RWPE1 (cell line): ENCODE results near the gene CAMK2N2.

Source experiments
- CTCF ChIA-PET: fragments of 350-600 bp; sonication (Branson Sonifier 250); formaldehyde crosslinking; extraction: SDS; loops from one replicate; lab custom pipeline; 2021; lab: Yijun Ruan, JAX
- POLR2A ChIA-PET: fragments of 400-600 bp; formaldehyde crosslinking; extraction: SDS; loops from one replicate; lab custom pipeline; 2020; ENCODE audit warnings: antibody characterized with exemption; ENCODE audit not compliant: low non-redundant PET; lab: Yijun Ruan, JAX
- DNase-seq: peaks from one replicate; pipeline ENCODE4 v3.0.0; 2012; ENCODE audit warnings: low spot score
- H3K27ac ChIP-seq: fragments of 450-650 bp; 2 replicates; pipeline ENCODE4 v1.5.1; 2017
- TF ChIP-seq, protein P1 (sequence below): fragments of 450-650 bp; conservative IDR thresholded peaks from 2 replicates; pipeline ENCODE4 v1.5.1; 2017; ENCODE audit warnings: low read depth, mild to moderate bottlenecking

Gene CAMK2N2

DNA sequence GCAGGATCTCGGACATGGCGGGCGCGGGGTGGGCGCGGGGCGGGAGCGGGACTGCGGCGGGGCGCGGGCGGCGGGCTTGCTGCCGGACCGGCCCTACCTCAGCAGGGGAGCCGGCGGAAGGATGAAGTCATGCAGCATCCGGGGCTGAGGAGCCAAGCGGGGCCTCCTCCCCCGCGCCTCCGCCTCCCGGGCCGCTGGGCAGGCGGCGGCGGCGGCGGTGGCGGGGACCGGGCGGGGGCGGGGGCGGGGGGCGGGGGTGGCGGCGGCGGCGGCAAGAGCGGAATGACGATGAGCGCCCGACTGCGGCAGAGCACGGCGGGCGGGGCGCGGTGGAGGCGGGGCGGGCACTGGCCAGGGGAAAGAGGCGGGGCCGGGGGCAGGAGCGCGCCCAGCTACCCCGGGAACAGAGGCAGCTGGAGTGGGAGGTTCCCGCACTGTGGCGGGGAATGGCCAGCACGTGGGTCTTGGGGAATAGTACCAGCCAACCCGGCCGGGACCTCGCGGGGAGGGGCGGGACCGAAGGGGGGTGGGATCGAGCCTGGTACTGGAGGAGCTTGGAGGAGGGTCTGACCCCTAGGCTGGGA lies at the start of gene CAMK2N2:
Gene CAMK2N2, minus strand, starts transcription at position 284 of the 584 bp plus-strand sequence. Its CDS starts 268 bp downstream, at position 16.
- ChIA-PET CTCF (interaction anchor here (1.1 to 2.0 kb wide), 4 partner anchors 12 to 27 kb away, joined by 3 to 11 read pairs (median 4); partner anchors contain the start of gene EEF1AKMT4), POLR2A (interaction anchor here (0.7 kb wide), 1 partner anchor 23 kb away, joined by 3 read pairs; no protein-coding TSS in a partner anchor)
- TF ChIP-seq, protein P1, sequence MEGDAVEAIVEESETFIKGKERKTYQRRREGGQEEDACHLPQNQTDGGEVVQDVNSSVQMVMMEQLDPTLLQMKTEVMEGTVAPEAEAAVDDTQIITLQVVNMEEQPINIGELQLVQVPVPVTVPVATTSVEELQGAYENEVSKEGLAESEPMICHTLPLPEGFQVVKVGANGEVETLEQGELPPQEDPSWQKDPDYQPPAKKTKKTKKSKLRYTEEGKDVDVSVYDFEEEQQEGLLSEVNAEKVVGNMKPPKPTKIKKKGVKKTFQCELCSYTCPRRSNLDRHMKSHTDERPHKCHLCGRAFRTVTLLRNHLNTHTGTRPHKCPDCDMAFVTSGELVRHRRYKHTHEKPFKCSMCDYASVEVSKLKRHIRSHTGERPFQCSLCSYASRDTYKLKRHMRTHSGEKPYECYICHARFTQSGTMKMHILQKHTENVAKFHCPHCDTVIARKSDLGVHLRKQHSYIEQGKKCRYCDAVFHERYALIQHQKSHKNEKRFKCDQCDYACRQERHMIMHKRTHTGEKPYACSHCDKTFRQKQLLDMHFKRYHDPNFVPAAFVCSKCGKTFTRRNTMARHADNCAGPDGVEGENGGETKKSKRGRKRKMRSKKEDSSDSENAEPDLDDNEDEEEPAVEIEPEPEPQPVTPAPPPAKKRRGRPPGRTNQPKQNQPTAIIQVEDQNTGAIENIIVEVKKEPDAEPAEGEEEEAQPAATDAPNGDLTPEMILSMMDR, result no peak
- H3K27ac ChIP-seq, result peak within 1 kb of the TSS; percentile 48
- peak; percentile 72 for DNase-seq

DNA sequence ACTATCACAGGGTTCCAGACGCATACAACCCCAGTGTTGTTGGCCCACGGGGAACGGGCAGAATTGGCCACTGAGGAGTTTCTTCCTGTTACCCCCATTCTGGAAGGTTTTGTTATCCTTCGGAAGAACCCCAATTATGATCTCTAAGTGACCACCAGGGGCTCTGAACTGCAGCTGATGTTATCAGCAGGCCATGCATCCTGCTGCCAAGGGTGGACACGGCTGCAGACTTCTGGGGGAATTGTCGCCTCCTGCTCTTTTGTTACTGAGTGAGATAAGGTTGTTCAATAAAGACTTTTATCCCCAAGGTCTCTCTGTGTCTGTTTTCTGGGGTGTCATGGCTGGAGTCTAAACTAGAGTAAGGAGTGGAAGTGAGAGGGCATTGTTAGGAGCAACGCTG lies 47.4 kb upstream of the CAMK2N2 start:
- TF ChIP-seq, protein P1, result no peak
- H3K27ac ChIP-seq, result peak overlapping the region; percentile 29
- CTCF ChIA-PET, result no interaction called here
- POLR2A ChIA-PET, result no interaction called here
- no peak for DNase-seq

DNA sequence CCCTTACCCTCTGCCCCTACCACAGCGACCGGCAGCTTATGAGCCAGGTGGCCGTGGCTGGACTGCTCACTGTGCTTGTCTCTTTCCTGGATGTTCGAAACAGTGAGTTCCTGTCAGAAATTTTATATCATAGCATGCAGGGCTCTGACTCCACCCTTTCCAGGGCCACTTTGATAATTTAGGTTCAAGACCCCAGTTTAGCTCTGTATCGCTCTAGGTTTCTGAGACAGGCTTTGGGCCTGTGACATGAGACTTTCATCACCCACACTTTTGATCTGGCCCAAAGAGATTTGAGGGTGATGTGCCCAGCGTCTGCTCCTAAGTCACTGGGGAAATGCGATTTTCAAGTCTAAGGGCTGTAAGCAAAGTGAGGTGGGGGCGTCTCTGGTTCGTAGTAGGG lies 46.6 kb upstream of the CAMK2N2 start:
- TF ChIP-seq, protein P1, result no peak
- no peak for DNase-seq
- ChIA-PET POLR2A (no interaction called here), CTCF (interaction anchor here (0.6 kb wide), 1 partner anchor 153 kb away, joined by 3 read pairs; the partner anchor contains the start of gene DVL3)
- H3K27ac ChIP-seq, result peak overlapping the region; percentile 29

DNA sequence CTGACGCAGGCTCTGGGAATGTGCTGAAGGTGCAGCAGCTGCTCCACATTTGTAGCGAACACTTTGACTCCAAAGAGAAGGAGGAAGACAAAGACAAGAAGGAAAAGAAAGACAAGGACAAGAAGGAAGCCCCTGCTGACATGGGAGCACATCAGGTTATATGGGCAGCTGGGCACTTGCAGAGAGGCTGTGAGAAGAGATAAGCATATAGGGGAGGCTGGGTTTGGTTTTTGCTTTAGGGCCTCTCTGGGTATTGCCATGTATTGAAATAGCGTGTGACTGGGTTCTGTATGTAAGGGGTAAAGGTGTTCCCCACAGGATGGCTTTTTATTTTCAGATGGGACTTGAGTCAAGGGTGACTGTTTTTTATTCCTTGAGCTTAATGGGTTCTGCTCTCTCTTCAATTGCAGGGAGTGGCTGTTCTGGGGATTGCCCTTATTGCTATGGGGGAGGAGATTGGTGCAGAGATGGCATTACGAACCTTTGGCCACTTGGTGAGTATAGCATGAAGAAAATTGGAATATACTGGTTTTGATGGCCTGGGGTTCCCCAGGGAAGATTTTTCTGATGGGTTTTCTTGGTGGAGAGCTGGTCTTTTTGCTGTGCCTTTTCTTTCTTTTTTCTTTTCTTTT lies 45.1 kb upstream of the CAMK2N2 start:
- CTCF ChIA-PET, result interaction anchor here (0.6 to 1.1 kb wide), 3 partner anchors 52 to 61 kb away, joined by 3 to 6 read pairs (median 3); no protein-coding TSS in a partner anchor
- POLR2A ChIA-PET, result no interaction called here

DNA sequence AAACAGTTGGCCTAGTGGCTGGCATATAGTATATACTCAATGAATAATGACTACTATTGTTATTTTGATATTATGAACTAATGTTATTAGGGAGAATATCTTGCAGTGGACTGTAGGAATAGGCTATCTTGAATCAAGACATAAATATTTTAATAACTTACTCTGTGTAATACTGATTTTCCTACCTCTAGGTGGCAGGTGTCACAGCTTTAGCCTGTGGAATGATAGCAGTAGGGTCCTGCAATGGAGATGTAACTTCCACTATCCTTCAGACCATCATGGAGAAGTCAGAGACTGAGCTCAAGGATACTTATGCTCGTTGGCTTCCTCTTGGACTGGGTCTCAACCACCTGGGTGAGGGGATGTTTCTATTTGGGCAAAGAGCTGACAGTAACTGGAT lies 44.2 kb upstream of the CAMK2N2 start:
- H3K27ac ChIP-seq, result no peak overlapping the region
- DNase-seq, result no peak
- TF ChIP-seq, protein P1, result no peak
- ChIA-PET CTCF (interaction anchor here (0.5 to 1.1 kb wide), 4 partner anchors 51 to 418 kb away, joined by 3 to 6 read pairs (median 4); no protein-coding TSS in a partner anchor), POLR2A (interaction anchor here (0.6 kb wide), 1 partner anchor 38 kb away, joined by 6 read pairs; no protein-coding TSS in a partner anchor)

More for the DNA sequence above, 45.1 kb upstream of the CAMK2N2 start:
- H3K27ac ChIP-seq, result no peak overlapping the region
- DNase-seq, result no peak
- TF ChIP-seq, protein P1, result no peak

DNA sequence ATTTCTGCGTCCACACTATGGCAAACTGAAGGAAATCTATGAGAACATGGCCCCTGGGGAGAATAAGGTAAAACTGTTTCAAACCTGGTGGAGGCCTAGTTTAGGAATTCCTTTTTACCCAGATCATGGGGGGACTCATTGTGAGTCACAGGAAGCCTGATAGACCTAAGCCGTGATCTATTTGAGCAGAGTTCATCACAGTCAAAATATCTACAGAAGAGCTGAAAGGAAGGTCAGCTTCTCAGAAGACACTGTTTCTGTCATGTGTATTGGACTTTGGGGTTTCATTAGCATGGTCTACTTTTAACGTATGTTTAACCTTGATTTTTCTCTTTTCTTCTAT lies 39.0 kb upstream of the CAMK2N2 start:
- TF ChIP-seq, protein P1, result no peak
- ChIA-PET CTCF (no interaction called here), POLR2A (no interaction called here)
- no peak overlapping the region for H3K27ac ChIP-seq
- DNase-seq, result peak; percentile 64
